ENCODE results near the gene HSPBP1.

- TF ChIP-seq CTCF (IDR thresholded peaks at IDR 0.05; ENCODE audit: low read depth, low read length, missing input control) = no peak
- TF ChIP-seq REST (IDR thresholded peaks at IDR 0.05) = peak; percentile 89
- TF ChIP-seq EGR1 (IDR thresholded peaks at IDR 0.05; ENCODE audit: low read depth in 2 of 2) = peak in 1 of 2 donors; percentile 53
- TF ChIP-seq TAF1 (conservative IDR thresholded peaks at IDR 0.05) = no peak
- peak; percentile 81 for TF ChIP-seq SP1 (IDR thresholded peaks at IDR 0.05)
- TF ChIP-seq MAX (IDR thresholded peaks at IDR 0.05) = no peak
- TF ChIP-seq RAD21 (IDR thresholded peaks at IDR 0.05) = peak; percentile 44 to 52
- TF ChIP-seq FOXA1 (IDR thresholded peaks at IDR 0.05) = no peak
Measured at GRCh38 chr19:55228403-55229031, 51.4 kb downstream of the HSPBP1 start, which contains the start of gene TMEM86B.
